ENCODE data around the gene NKRF.

The NKRF gene

DNA sequence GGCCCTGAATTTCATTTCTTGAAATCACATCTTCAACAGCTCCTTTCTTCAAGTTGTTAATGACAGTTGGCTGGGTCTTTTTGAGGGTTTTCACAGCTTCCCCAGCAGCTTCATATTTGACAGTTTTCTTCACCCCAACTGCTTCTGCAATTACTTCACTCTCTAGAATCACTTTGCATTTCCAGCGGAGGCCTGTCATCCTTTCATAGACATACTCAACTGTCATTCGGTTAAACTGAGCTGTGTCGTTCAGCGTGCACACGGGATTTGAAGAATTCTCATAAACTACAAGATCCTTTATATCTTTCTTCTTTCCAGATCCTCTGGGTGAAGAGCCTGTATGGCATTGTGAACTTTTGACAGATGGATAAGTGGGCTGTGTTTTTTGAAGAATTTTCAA is 16.4 kb downstream of the NKRF start:
- DNase-seq (ENCODE audit: low spot score), result no peak
- TF ChIP-seq, protein P1, sequence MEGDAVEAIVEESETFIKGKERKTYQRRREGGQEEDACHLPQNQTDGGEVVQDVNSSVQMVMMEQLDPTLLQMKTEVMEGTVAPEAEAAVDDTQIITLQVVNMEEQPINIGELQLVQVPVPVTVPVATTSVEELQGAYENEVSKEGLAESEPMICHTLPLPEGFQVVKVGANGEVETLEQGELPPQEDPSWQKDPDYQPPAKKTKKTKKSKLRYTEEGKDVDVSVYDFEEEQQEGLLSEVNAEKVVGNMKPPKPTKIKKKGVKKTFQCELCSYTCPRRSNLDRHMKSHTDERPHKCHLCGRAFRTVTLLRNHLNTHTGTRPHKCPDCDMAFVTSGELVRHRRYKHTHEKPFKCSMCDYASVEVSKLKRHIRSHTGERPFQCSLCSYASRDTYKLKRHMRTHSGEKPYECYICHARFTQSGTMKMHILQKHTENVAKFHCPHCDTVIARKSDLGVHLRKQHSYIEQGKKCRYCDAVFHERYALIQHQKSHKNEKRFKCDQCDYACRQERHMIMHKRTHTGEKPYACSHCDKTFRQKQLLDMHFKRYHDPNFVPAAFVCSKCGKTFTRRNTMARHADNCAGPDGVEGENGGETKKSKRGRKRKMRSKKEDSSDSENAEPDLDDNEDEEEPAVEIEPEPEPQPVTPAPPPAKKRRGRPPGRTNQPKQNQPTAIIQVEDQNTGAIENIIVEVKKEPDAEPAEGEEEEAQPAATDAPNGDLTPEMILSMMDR (IDR thresholded peaks at IDR 0.05), result no peak
- Histone ChIP-seq H3K4me3 (no peak overlapping the region), H3K27ac (no peak overlapping the region)

GRCh38 chrX:119583431-119584059 is 22.7 kb downstream of the NKRF start:
- Histone ChIP-seq H3K4me3 (no peak overlapping the region), H3K27ac (no peak overlapping the region)
- DNase-seq (ENCODE audit: low spot score), result no peak
- TF ChIP-seq, protein P1 (IDR thresholded peaks at IDR 0.05), result no peak

DNA sequence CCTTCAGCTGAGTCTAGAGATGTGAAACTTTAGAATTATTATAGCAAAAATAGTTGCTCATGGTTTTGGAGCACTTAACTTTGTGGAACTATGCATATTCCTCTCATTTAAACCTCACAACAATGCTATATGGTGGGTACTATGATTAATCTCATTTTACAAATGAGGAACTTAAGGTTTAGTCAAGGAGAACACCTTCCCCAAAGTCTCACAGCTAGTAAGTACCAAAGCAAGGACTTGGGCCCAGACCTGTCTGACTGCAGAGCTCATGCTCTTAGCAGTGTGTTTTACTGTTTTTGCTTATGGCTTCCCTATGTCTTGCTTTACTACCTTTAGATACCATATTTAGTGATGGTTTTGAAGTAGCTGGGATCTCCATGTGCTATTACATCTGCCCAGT is 26.8 kb downstream of the NKRF start:
- Histone ChIP-seq H3K4me3 (no peak overlapping the region), H3K27ac (no peak overlapping the region)
- TF ChIP-seq, protein P1 (IDR thresholded peaks at IDR 0.05), result no peak
- no peak for DNase-seq (ENCODE audit: low spot score)

DNA sequence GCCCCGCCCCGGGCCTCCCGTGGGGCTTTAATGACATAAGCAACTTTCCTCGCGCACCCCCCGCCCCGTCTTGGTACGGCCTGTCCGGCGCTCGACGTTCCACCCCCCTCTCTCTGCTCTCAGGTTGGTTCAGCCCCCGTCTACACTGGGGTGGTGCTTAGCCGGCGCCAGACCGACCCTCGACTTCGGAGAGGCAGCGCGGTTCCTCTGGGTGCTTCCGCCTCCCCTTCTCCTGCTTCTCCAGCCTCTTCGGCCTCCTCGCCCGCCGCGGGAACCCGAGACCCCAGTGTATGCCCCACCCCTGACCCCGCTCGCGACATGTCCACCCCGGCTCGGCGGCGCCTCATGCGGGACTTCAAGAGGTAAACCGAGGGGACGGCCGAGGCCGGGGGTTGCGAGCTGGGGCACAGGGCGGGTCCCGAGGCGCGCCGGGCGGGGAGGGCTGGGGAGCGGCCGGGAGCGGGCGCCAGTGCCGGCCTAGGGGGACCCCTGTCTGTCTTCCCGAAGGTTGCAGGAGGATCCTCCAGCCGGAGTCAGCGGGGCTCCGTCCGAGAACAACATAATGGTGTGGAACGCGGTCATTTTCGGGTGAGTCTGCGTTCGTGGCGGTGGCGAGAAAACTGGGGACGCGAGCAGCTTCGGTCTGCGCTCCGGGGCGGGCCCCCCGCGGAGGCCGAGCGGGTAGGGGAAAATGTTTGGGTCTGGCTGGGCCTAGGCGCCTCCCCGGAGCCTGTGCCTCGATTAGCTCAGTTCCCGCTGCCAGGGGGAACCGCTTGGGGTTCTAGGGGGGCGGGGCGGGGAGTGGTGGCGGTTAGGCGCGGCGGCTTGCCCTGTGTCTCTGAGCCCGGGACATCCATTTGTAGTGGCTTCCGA is 31.6 kb downstream of the NKRF start, which contains the start of gene UBE2A:
Gene UBE2A, plus strand, starts transcription at position 170 of the 873 bp plus-strand sequence. Its CDS starts 149 bp downstream, at position 319.
- TF ChIP-seq, protein P1 (IDR thresholded peaks at IDR 0.05), result peak; percentile 29
- peak within 1 kb of the TSS; percentile 81 to 96 for H3K27ac ChIP-seq
- peak; percentile 90 for DNase-seq (ENCODE audit: low spot score)
- H3K4me3 ChIP-seq, result peak within 1 kb of the TSS; percentile 85

DNA sequence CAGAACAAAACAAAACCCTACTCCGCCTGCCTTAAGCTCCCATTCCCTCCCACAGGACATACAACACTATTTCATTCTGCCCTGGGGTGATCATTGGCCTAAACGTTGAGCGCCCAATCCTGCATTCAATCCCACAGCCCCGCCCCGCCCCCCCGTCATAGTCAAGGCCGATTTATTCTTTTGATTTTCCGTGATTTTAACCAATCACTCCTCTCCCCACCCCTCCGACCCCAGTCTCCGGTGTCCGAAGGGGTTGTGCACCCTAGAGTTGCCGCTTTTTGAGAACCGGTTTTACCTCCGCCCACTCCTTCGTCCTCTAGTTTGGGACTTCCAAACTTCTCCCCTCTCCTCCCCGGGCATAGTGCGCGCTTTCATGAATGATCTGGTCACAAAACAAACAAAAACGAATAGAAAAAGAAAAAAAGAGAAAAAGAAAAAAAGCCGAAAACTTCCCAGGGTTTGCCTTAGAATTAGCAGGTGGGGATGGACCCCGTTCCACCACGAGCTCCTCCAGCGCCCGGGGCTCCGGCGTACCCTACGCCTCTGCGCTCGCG is 32.3 kb downstream of the NKRF start:
- DNase-seq (ENCODE audit: low spot score), result peak; percentile 80
- Histone ChIP-seq H3K4me3 (peak overlapping the region; percentile 85), H3K27ac (peak overlapping the region; percentile 81 to 96)
- TF ChIP-seq, protein P1 (IDR thresholded peaks at IDR 0.05), result no peak

DNA sequence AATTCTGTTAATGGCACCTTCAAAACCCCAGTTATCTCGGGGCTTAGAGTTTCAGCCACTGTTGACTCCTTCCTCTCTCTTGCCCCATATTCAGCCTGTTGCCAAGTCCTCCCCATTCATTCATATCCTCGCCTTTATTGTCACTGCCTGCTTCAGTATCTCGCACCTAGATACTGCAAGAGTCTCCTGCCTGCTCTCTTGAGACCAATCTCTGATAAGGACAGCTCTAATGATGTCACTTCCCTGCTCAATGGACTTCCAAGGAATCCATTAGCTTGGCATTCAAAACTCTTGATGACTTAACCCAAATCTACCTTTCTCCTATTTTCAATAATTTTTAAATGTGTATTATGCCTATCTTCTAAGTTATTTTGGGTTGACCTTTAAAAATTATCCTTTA is 33.0 kb downstream of the NKRF start:
- Histone ChIP-seq H3K27ac (peak overlapping the region; percentile 81 to 96), H3K4me3 (peak overlapping the region; percentile 85)
- TF ChIP-seq, protein P1 (IDR thresholded peaks at IDR 0.05), result no peak
- no peak for DNase-seq (ENCODE audit: low spot score)

All from coronary artery (tissue), 2 donors.